OCI-M2 (cell line): ENCODE data around the gene COX6B1.
"Not testable (repeated sequence)": the region's sequence is repeated elsewhere in the genome, so short reads cannot be mapped to it uniquely, and the experiment has no call there.

Experiments used
- DNase-seq: peaks from one replicate; lab custom pipeline; 2025; ENCODE audit not compliant: unreplicated experiment; lab: John Stamatoyannopoulos, UW

Gene COX6B1

DNA sequence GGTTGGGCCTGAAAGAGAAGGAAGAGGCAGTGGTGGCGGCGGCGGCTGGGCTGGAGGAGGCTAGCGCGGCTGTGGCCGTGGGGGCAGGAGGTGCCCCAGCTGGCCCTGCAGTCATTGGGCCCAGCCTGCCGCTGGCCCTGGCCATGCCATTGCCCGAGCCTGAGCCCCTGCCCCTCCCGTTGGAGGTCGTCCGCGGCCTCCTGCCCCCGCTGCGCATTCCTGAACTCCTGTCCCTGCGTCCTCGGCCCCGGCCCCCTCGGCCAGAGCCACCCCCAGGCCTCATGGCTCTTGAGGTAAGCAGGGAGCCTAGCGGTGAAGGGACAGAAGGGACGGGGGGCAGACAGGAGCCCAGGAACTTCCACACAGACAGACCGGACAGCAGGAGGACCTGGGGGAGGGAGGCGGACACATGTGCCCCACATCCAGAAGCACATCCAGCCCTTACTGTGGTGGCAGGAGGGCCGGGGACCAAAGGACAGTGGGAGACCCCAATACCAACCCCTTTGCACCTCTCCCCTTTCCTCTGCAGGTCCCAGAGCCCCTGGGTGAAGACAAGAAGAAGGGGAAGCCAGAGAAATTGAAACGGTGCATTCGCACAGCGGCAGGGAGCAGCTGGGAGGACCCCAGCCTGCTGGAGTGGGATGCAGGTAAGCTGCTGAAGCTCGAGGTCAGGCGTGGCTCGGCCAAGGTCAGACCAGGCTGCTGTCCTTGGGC, 14.2 kb upstream of the COX6B1 start:
- no peak for DNase-seq

- no peak for DNase-seq
Measured at GRCh38 chr19:35636651-35637050, 11.5 kb upstream of the COX6B1 start.

DNA sequence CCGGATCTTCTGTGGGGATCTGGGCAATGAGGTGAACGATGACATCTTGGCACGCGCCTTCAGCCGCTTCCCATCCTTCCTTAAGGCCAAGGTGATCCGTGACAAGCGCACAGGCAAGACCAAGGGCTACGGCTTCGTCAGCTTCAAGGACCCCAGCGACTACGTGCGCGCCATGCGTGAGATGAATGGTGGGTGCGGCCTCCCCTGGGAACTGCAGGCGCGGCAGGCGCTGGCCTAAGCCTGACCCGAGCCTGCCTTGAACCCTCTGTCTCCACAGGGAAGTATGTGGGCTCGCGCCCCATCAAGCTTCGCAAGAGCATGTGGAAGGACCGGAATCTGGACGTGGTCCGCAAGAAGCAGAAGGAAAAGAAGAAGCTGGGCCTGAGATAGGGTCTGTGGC, 11.0 kb upstream of the COX6B1 start:
- DNase-seq = no peak

GRCh38 chr19:35639321-35639639, 8.8 kb upstream of the COX6B1 start:
- DNase-seq = no peak

GRCh38 chr19:35639863-35640262, 8.3 kb upstream of the COX6B1 start:
- DNase-seq = no peak

DNA sequence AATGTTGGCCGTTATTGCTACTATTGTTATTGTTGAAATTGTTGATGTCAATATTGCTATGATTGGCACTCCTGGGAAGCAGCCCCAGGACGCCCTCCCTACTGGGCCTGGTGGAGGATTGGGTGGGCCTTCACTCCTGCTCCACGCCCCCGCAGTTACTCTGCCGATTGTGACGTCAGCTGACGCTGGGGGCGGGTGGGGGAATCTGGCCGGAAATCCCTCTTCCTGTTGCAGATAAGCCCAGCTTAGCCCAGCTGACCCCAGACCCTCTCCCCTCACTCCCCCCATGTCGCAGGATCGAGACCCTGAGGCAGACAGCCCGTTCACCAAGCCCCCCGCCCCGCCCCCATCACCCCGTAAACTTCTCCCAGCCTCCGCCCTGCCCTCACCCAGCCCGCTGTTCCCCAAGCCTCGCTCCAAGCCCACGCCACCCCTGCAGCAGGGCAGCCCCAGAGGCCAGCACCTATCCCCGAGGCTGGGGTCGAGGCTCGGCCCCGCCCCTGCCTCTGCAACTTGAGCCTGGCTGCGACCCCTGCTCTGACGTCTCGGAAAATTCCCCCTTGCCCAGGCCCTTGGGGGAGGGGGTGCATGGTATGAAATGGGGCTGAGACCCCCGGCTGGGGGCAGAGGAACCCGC, 6.5 kb upstream of the COX6B1 start, which contains the start of gene ETV2:
Gene ETV2, plus strand, starts transcription at position 231 of the 637 bp plus-strand sequence. CDS start 716 bp downstream, outside the sequence.
- peak; percentile 99 for DNase-seq

GRCh38 chr19:35642312-35642711, 5.8 kb upstream of the COX6B1 start:
- DNase-seq = peak; percentile 93

DNA sequence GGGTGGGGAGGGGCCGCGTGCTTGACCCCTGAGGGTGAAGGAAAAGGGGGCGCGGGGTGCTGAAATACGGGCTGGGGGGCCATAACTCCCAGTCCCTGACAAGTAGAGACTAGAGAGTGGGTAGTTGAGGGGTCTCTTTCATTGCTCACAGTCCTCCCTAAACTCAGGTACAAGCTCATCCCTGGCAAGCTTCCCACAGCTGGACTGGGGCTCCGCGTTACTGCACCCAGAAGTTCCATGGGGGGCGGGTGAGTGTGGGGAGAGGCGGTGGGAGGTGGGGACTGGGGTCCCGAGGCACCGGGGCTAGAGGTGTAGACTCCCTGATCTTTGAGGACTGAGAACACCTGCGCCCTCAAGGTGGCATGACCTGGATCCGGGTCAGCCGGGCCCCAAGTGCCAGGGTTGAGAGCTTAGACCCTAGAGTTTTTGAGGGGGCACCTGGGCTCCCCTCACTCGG, 5.3 kb upstream of the COX6B1 start:
- DNase-seq = no peak

- DNase-seq = peak; percentile 99
Measured at GRCh38 chr19:35643255-35644205, 4.6 kb upstream of the COX6B1 start.

DNA sequence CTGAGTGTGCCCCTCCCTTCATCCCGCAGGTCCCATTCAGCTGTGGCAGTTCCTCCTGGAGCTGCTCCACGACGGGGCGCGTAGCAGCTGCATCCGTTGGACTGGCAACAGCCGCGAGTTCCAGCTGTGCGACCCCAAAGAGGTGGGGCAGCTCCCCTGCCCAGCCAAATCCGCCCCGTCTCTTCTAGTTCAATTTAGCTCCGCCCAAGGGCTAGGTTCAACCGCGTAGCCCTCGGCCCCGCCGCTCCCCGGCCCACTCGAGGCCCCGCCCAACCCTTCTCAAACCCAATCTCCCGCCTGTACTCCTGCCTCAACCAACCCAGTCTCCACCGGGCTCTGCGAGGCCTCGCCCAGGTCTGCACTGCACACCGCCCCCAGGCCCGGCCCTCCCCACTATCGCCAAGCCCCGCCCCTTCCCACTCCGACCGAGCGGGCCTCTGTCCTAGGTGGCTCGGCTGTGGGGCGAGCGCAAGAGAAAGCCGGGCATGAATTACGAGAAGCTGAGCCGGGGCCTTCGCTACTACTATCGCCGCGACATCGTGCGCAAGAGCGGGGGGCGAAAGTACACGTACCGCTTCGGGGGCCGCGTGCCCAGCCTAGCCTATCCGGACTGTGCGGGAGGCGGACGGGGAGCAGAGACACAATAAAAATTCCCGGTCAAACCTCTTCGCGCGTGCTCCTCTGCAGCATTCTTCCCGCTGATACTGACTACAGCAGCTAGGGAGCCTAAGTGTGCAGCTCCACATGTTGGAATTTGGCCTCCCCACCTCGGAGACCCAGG, 3.7 kb upstream of the COX6B1 start:
- peak; percentile 99 for DNase-seq

DNA sequence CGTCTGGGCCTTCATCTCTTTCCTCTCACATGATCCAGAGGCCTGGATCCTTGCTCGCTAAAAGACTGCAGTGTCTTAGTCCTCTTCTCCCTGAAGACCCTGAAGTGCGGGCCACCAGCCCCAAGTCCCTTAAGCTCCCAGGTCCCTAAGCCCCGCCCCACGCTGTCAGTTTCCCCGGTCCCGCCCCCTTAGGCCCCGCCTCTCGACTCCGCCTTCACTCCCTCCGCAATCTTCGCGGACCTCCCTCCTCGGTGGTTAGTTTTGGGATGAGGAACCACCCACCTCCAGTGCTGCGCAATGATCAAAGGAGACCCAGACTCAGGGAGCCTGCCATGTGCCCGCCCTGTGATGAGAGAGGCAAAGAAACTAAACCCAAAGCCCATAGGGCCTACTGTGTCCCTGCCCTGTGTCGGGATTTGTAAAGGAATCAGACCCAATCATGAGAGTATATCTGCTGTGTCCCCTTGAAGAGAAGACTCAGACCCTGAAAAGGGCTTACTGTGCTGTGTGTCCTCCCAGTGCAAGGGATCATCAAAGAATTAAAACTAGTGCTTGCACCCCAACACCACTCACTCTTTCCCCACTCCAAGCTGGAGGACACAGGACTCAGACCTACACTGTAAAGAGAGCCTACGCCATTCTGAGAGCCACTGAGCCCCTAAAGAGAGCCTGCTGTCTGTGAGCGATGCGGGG, 3.0 kb upstream of the COX6B1 start:
- DNase-seq = peak; percentile 99

DNA sequence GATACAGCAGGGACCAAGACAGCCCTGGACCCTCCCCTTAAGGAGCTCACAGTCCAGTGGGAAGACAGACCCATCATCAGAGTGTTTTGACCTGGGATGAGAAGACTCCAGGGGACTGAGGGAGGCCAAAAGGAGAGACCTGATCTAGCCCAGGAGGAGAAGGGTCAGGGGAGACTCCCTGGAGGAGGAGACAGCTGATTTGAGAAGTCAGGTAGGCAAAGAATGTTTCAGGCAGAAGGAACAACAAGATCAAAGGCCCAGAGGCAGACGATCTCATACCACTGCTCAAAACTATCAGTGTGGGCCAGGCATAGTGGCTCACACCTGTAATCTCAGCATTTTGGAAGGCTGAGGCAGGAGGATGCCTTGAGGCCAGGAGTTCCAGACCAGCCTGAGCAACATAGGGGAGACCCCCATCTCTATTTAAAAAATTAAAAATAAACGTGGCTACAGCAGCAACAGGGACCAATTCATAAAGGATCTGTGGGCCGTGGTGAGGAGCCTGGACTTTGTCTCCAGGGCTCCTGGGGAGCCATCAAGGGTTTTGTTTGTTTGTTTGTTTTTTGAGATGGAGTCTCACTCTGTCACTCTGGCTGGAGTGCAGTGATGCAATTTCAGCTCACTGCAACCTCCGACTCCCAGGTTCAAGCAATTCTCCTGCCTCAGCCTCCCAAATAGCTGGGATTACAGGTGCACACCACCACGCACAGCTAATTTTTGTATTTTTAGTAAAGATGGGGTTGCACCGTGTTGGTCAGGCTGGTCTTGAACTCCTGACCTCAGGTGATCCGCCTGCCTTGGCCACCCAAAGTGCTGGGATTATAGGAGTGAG, 2.2 kb upstream of the COX6B1 start:
- DNase-seq = no peak

GRCh38 chr19:35650581-35650980, 2.5 kb downstream of the COX6B1 start:
- DNase-seq = no peak

DNA sequence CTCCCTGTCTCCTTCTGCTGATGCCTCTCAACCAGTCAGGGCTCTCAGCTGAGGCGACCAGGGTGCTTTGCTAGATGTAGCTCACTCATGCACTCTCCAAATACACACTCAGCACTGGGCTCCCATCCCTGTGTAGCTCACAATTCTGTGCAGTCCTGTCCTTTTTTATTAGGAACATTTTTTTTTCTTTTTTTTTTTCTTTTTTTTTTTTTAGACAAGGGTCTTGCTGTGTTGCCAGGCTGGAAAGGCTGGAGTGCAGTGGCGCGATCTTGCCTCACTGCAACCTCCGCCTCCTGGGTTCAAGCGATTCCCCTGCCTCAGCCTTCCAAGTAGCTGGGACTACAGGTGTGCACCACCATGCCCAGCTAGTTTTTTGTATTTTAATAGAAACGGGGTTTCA, 6.7 kb downstream of the COX6B1 start:
- not testable (repeated sequence) for DNase-seq

GRCh38 chr19:35655600-35655999, 7.5 kb downstream of the COX6B1 start:
- no peak for DNase-seq

- no peak for DNase-seq
Measured at GRCh38 chr19:35656700-35657099, 8.6 kb downstream of the COX6B1 start.

DNA sequence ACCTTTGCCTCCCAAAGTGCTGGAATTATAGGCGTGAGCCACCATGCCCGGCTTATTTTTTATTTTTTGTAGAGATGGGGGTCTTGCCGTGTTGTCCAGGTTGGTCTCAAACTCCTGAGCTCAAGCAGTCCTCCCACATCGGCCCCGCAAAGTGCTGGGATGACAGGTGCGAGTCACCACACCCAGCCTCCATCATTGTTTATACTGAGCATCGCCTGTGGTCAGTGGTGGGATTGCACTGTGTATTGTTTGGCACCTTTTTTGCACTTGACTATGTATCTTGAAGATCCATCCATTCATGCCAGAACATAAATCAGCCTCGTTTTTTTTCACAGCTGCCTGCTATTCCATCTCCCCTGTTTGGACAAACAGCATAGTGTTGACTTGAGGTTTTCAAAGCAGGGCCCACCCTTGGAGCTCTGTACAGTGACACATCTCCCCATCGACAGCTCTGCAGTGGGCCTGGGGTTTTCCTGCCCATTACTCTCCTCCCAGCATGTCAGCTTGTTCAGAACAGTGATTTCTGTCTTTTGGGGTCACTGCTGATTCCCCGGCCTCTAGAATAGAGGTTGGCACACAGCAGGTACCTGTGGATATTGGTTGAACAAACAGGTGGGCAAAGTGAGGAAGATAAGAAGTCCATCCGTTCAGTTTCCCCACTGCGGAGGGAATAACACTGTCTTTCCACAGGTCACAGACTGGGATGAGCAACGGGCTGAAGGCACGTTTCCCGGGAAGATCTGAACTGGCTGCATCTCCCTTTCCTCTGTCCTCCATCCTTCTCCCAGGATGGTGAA, 10.0 kb downstream of the COX6B1 start:
- no peak for DNase-seq

- no peak for DNase-seq
Measured at GRCh38 chr19:35661995-35662340, 13.8 kb downstream of the COX6B1 start.

- DNase-seq = no peak
Measured at GRCh38 chr19:35663981-35664380, 15.9 kb downstream of the COX6B1 start.
